Coronary artery (tissue), 2 donors: Measurements from ENCODE around the gene FBXL17.

Source experiments
- DNase-seq: peaks from one replicate; pipeline ENCODE4 v3.0.0-alpha.2; 2017; ENCODE audit warnings: low spot score
- H3K27ac ChIP-seq, 2 donors: fragments of 200-600 bp; sonication (generic); one replicate each; pipeline ENCODE4 v1.5.1; 2016 to 2019
- H3K4me3 ChIP-seq: fragments of 200-600 bp; sonication (generic); 2 replicates; pipeline ENCODE4 v1.5.1; 2016; ENCODE audit warnings: mild to moderate bottlenecking, moderate library complexity
- CTCF ChIP-seq: fragments of 200-600 bp; sonication (generic); IDR thresholded peaks from one replicate; pipeline ENCODE4 v1.5.1; 2019; ENCODE audit warnings: antibody characterized with exemption

The FBXL17 gene

GRCh38 chr5:107820429-107820828 is 561.5 kb downstream of the FBXL17 start:
- Histone ChIP-seq H3K4me3 (no peak overlapping the region), H3K27ac (no peak overlapping the region)
- no peak for TF ChIP-seq CTCF
- DNase-seq: no peak

GRCh38 chr5:107817951-107818350 is 563.9 kb downstream of the FBXL17 start:
- Histone ChIP-seq H3K4me3 (no peak overlapping the region), H3K27ac (no peak overlapping the region)
- TF ChIP-seq CTCF: no peak
- no peak for DNase-seq

- Histone ChIP-seq H3K4me3 (no peak overlapping the region), H3K27ac (no peak overlapping the region)
- DNase-seq: no peak
- no peak for TF ChIP-seq CTCF
Observed at GRCh38 chr5:107817436-107817835, 564.5 kb downstream of the FBXL17 start.

GRCh38 chr5:107815109-107815508 is 566.8 kb downstream of the FBXL17 start:
- Histone ChIP-seq H3K27ac (no peak overlapping the region), H3K4me3 (no peak overlapping the region)
- TF ChIP-seq CTCF: no peak
- DNase-seq: no peak

- no peak overlapping the region for H3K4me3 ChIP-seq
- DNase-seq: no peak
- TF ChIP-seq CTCF: no peak
- H3K27ac ChIP-seq: no peak overlapping the region
Observed at GRCh38 chr5:107814183-107814827, 567.6 kb downstream of the FBXL17 start.

GRCh38 chr5:107813559-107813958 is 568.3 kb downstream of the FBXL17 start:
- no peak overlapping the region for H3K27ac ChIP-seq
- H3K4me3 ChIP-seq: no peak overlapping the region
- no peak for TF ChIP-seq CTCF
- no peak for DNase-seq

GRCh38 chr5:107812570-107813141 is 569.2 kb downstream of the FBXL17 start:
- H3K4me3 ChIP-seq: no peak overlapping the region
- no peak for TF ChIP-seq CTCF
- DNase-seq: no peak
- no peak overlapping the region for H3K27ac ChIP-seq
